IMR-90 (cell line): ENCODE measurements around the gene SYNC. TPM values are rescaled to one million over a fixed set of nuclear protein-coding genes. Genes with fewer than 3 reads are reported as not detected.

Experiments
- ATAC-seq: fragments of 200-7000 bp; cut with Tn5 transposase; 2 replicates; pipeline ENCODE4 v1.9.1; 2020; ENCODE audit warnings: low read depth, mild to moderate bottlenecking, moderate library complexity
- BruUV-seq: library from RNA; stranded (reverse); fragments of 400-500 nt; replicated peaks from 2 replicates; lab custom pipeline; 2021; lab: Mats Ljungman, UMichigan
- CTCF ChIA-PET: fragments of 300-600 bp; formaldehyde crosslinking; extraction: SDS; loops from one replicate; lab custom pipeline; 2021; ENCODE audit warnings: antibody characterized with exemption; lab: Yijun Ruan, JAX
- POLR2A ChIA-PET: fragments of 300-600 bp; sonication (Branson Sonifier 250); formaldehyde crosslinking; loops from one replicate; lab custom pipeline; 2022; ENCODE audit warnings: antibody characterized with exemption; ENCODE audit not compliant: unreplicated experiment; lab: Charles Lee
- DNase-seq: peaks from one replicate; pipeline ENCODE4 v3.0.0; 2013
- H2AFZ ChIP-seq: replicated peaks from 2 replicates; pipeline ENCODE3; 2013; ENCODE audit warnings: low read length, mild to moderate bottlenecking; ENCODE audit not compliant: poor library complexity
- H2AK5ac ChIP-seq: 2 replicates; pipeline ENCODE4 v1.6.1; 2013; ENCODE audit warnings: low read depth, low read length, inconsistent platforms
- H2AK9ac ChIP-seq: replicated peaks from 2 replicates; pipeline ENCODE3; 2013; ENCODE audit warnings: mild to moderate bottlenecking, low read depth, low read length, moderate library complexity; ENCODE audit not compliant: poor library complexity
- H2BK120ac ChIP-seq: 2 replicates; pipeline ENCODE4 v1.6.1; 2013; ENCODE audit warnings: low read depth, low read length, inconsistent platforms
- H2BK15ac ChIP-seq: 3 replicates; pipeline ENCODE4 v1.6.1; 2013; ENCODE audit warnings: low read depth, low read length, inconsistent platforms
- H2BK20ac ChIP-seq: 2 replicates; pipeline ENCODE4 v1.6.1; 2013; ENCODE audit warnings: low read depth, mild to moderate bottlenecking, inconsistent platforms, low read length, moderate library complexity
- H2BK5ac ChIP-seq: 2 replicates; pipeline ENCODE4 v1.6.1; 2013; ENCODE audit warnings: mild to moderate bottlenecking, low read depth, low read length, inconsistent platforms; ENCODE audit not compliant: poor library complexity, severe bottlenecking
- H3K14ac ChIP-seq: replicated peaks from 2 replicates; pipeline ENCODE4 v1.6.1; 2013; ENCODE audit warnings: low read depth, low read length, inconsistent platforms
- H3K18ac ChIP-seq: 2 replicates; pipeline ENCODE4 v1.6.1; 2013; ENCODE audit warnings: low read depth, low read length, control low read depth
- H3K23ac ChIP-seq: 2 replicates; pipeline ENCODE4 v1.6.1; 2013; ENCODE audit warnings: low read depth, low read length, inconsistent platforms
- H3K27ac ChIP-seq: 2 replicates; pipeline ENCODE4 v1.5.1; 2013; ENCODE audit warnings: mild to moderate bottlenecking, control low read depth, low read length; ENCODE audit not compliant: insufficient read depth
- H3K27me3 ChIP-seq: 2 replicates; pipeline ENCODE4 v1.6.1; 2013; ENCODE audit warnings: low read length; ENCODE audit not compliant: control insufficient read depth, insufficient read depth
- H3K36me3 ChIP-seq: 2 replicates; pipeline ENCODE4 v1.6.1; 2013; ENCODE audit warnings: low read length, mixed read lengths; ENCODE audit not compliant: control insufficient read depth, insufficient read depth
- H3K4ac ChIP-seq: 2 replicates; pipeline ENCODE4 v1.6.1; 2013; ENCODE audit warnings: low read depth, low read length, inconsistent platforms
- H3K4me1 ChIP-seq: 2 replicates; pipeline ENCODE4 v1.6.1; 2013; ENCODE audit warnings: low read length, mixed read lengths; ENCODE audit not compliant: control insufficient read depth, insufficient read depth
- H3K4me2 ChIP-seq: 2 replicates; pipeline ENCODE4 v1.6.1; 2013; ENCODE audit warnings: low read depth, mild to moderate bottlenecking, control low read depth, low read length, moderate library complexity
- H3K4me3 ChIP-seq: 2 replicates; pipeline ENCODE4 v1.5.1; 2013; ENCODE audit warnings: low read depth, mild to moderate bottlenecking, control low read depth, low read length, moderate library complexity; ENCODE audit not compliant: insufficient read depth
- H3K56ac ChIP-seq: 2 replicates; pipeline ENCODE4 v1.6.1; 2013; ENCODE audit warnings: low read length, inconsistent platforms; ENCODE audit not compliant: insufficient read depth; ENCODE audit errors: extremely low read depth
- H3K79me1 ChIP-seq, 2 experiments: 2 replicates each; pipeline ENCODE4 v1.6.1; 2013; ENCODE audit warnings: low read length in 2 of 2, inconsistent platforms in 1 of 2, low read depth in 1 of 2
- H3K9ac ChIP-seq: 2 replicates; pipeline ENCODE4 v1.6.1; 2013; ENCODE audit warnings: low read depth, low read length, control low read depth
- H3K9me1 ChIP-seq: 2 replicates; pipeline ENCODE4 v1.6.1; 2013; ENCODE audit warnings: low read length, inconsistent platforms; ENCODE audit not compliant: insufficient read depth
- H3K9me3 ChIP-seq: 2 replicates; pipeline ENCODE4 v1.6.1; 2013; ENCODE audit warnings: low read length; ENCODE audit not compliant: control insufficient read depth, insufficient read depth
- H4K20me1 ChIP-seq: 2 replicates; pipeline ENCODE4 v1.6.1; 2013; ENCODE audit warnings: low read length, inconsistent platforms; ENCODE audit not compliant: insufficient read depth
- H4K5ac ChIP-seq: 2 replicates; pipeline ENCODE4 v1.6.1; 2013; ENCODE audit warnings: mild to moderate bottlenecking, low read depth, low read length, control low read depth
- H4K8ac ChIP-seq, 2 experiments: 2 replicates each; pipeline ENCODE4 v1.6.1; 2013; ENCODE audit warnings: low read depth in 2 of 2, low read length in 2 of 2, control low read depth in 1 of 2, inconsistent platforms in 1 of 2
- H4K91ac ChIP-seq: 2 replicates; pipeline ENCODE4 v1.6.1; 2013; ENCODE audit warnings: low read depth, low read length, inconsistent platforms; ENCODE audit not compliant: insufficient read depth
- NFE2L2 ChIP-seq: fragments of 150-350 bp; IDR thresholded peaks from 2 replicates; pipeline ENCODE4 v1.6.1; 2016; ENCODE audit warnings: low read depth, mild to moderate bottlenecking, low read length
- WGBS, 2 experiments: methylation state at CpG; one replicate each; pipeline versions ENCODE4 v1.1.5 to v1.1.7; 2013; ENCODE audit warnings: missing lambda C conversion rate in 2 of 2; ENCODE audit not compliant: insufficient read length in 1 of 2; ENCODE audit errors: extremely low coverage in 2 of 2; 5-methylcytosine and 5-hydroxymethylcytosine counted together
- dilution Hi-C: fragments of 300-500 bp; cut with HindIII; formaldehyde crosslinking; loops from one replicate; pipeline ENCODE4 v1.14.3; 2018; ENCODE audit warnings: low sequenced_read_pairs; ENCODE audit not compliant: unreplicated experiment
- in situ Hi-C: fragments of 300-500 bp; cut with MboI; formaldehyde crosslinking; loops from 3 replicates; pipeline ENCODE4 v1.14.3; 2019; ENCODE audit warnings: low sequenced_read_pairs, inconsistent platforms, mixed read lengths
- intact Hi-C: fragments of 100-400 bp; cut with micrococcal nuclease; formaldehyde crosslinking; loops from 2 replicates; pipeline ENCODE4 v1.10.0; 2022
- polyA plus RNA-seq, 3 experiments: library from polyadenylated mRNA; depleted of rRNA; stranded (reverse); fragments of >200 nt; gene quantifications; 2 replicates each; pipeline ENCODE4 v1.2.3, GENCODE V29; 2012; ENCODE audit warnings: low replicate concordance in 1 of 3
- total RNA-seq: library from RNA; depleted of rRNA; stranded (reverse); fragments of >200 nt; gene quantifications from 2 replicates; pipeline ENCODE4 v1.2.3, GENCODE V29; 2012

SYNC gene
- total and polyA plus RNA-seq, 2 of the 4 experiments (the other 2 are of a cell fraction): 48.9 to 103 TPM

- dilution Hi-C loops (no loop called here), intact Hi-C loops (no loop called here), in situ Hi-C loops (no loop called here)
- no peak overlapping the region for H2AFZ ChIP-seq
- no peak overlapping the region for H4K91ac ChIP-seq
- no peaks in the 10 kb centered on the region for H3K27me3 ChIP-seq
- peaks cover 0 to 3% of the 10 kb centered on the region in 2 experiments; a peak in 1 of 4 replicates for H3K79me1 ChIP-seq
- no peak overlapping the region for H3K4me2 ChIP-seq
- H3K9me1 ChIP-seq: no peaks in the 10 kb centered on the region
- no peak overlapping the region for H3K23ac ChIP-seq
- no peak overlapping the region for H3K27ac ChIP-seq
- no CpG with 5 or more reads among the region's 4 CpGs for WGBS, 2 experiments
- TF ChIP-seq NFE2L2: no peak
- DNase-seq (no peak), ATAC-seq (no peak)
- H4K20me1 ChIP-seq: peaks cover 6% of the 10 kb centered on the region; the same call in 1 of the 2 replicates
- no peak overlapping the region for H3K9ac ChIP-seq
- no peaks in the 10 kb centered on the region for H3K9me3 ChIP-seq
- ChIA-PET CTCF (no interaction called here), POLR2A (no interaction called here)
- H4K8ac ChIP-seq: no peak overlapping the region
- no peak overlapping the region for H2AK9ac ChIP-seq
- H3K56ac ChIP-seq: no peak overlapping the region
- no TSS peak for BruUV-seq
- no peak overlapping the region for H2BK20ac ChIP-seq
- H2BK120ac ChIP-seq: no peak overlapping the region
- H3K36me3 ChIP-seq: no peaks in the 10 kb centered on the region
- H4K5ac ChIP-seq: no peak overlapping the region
- no peak overlapping the region for H2BK5ac ChIP-seq
- H2AK5ac ChIP-seq: no peak overlapping the region
- no peak overlapping the region for H3K18ac ChIP-seq
- no peak overlapping the region for H3K4ac ChIP-seq
- H3K4me3 ChIP-seq: no peak overlapping the region
- H3K4me1 ChIP-seq: no peaks in the 10 kb centered on the region
- no peak overlapping the region for H2BK15ac ChIP-seq
- no peak overlapping the region for H3K14ac ChIP-seq
Observed at GRCh38 chr1:32748348-32748747, 45.8 kb upstream of the SYNC start.
